Stimulated activated CD4-positive, alpha-beta T cell treated with anti-CD3 and anti-CD28 coated beads, Interleukin-4, amount 100 ng/mL, for 48 hours (primary cell): Measurements from ENCODE around the gene CLNS1A.
"Not testable (repeated sequence)": the region's sequence is repeated elsewhere in the genome, so short reads cannot be mapped to it uniquely, and the experiment has no call there.

Experiments
- DNase-seq, 2 donors: peaks; one replicate each; pipeline ENCODE4 v3.0.0-alpha.2; 2020; ENCODE audit warnings: low read depth in 2 of 2

CLNS1A gene, protein sequence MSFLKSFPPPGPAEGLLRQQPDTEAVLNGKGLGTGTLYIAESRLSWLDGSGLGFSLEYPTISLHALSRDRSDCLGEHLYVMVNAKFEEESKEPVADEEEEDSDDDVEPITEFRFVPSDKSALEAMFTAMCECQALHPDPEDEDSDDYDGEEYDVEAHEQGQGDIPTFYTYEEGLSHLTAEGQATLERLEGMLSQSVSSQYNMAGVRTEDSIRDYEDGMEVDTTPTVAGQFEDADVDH

GRCh38 chr11:77637345-77638165 lies at the start of gene CLNS1A:
Gene CLNS1A (minus strand): TSS chr11:77637794. CDS start chr11:77637714, 80 bp downstream.
- DNase-seq, result peak; percentile 65 to 76

- no peak for DNase-seq
These were observed 49.5 kb upstream of the CLNS1A start for GRCh38 chr11:77687088-77687487.

DNA sequence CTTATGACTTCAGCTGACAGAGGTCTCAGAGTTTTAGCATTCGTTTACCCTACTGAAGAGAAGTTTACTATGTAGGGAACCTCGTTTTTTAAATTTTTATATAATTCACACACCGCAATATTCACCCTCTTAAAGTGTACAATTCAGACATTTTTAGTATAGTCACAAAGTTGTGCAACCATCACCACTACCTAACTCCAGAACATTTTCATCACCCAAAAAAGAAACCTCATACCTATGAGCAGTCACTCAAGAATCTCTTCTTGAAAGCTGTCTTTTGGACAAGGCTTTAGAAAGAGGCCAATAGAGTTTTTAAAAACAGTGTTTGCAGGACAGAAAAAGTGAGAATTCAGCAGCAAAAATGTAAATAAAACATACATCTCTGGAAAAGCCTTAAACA lies 39.5 kb upstream of the CLNS1A start:
- no peak for DNase-seq

DNA sequence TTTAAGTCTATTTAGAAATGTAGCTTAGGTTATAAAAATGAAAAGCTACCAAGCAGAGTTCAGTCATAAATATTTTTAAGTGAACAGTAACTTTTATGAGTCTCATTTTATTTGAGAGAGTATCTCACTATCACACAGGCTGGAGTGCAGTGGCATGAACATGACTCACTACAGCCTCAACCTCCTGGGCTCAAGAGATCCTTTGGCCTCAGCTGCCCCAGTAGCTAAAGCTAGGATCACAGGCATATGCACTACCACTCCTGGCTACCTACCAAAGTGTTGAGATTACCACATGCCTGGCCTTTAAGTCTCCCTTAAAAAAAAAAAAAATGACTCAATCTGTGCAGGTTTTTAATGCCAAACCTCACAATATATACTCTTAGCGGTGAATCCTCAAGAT lies 34.7 kb upstream of the CLNS1A start:
- DNase-seq, result no peak

DNA sequence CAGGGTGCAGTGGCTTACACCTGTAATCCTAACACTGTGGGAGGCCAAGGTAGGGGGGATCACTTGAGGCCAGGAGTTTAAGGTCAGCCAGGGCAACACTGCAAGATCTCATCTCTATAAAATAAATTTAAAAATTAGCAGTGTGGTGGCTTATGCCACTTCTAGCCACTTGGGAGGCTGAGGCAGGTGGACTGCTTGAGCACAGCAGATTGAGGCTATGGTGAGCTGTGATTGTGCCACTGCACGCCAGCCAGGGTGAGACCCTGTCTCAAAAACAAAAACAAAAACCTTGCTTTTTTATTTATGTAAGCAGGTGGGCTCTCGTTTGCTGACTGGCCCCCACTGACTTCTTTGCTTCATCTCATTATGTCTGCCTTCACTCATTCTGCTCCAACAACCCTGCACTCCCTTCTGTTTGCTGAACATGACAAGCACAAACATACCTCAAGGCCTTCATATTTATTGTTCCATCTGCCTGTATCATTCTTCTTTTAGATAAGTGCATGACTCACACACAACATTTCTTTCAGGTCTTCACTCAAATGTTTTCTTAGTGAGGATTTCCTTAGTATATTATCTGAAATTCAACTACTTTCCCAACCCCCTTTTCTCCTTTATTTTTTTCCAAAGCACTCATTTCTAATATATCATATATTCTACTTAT lies 32.4 kb upstream of the CLNS1A start:
- DNase-seq, result no peak

DNA sequence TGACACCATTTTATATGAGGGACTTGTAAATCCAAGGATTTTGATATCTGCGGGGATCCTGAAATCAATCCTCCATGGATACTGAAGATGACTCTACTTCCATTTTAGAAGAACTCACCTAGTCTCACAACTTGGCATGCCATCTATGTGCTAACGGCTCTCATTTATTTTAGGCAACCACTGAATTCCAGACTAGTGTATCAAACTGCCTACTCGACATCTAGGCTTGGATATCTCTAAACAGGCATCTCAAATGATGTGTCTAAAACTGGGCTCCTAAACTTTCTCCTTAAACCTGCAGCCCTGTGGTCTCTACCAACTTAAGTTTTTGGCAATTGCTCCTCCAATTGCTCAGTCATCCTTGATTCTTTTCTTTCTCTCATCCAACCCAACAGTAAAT lies 31.2 kb upstream of the CLNS1A start:
- DNase-seq, result no peak

DNA sequence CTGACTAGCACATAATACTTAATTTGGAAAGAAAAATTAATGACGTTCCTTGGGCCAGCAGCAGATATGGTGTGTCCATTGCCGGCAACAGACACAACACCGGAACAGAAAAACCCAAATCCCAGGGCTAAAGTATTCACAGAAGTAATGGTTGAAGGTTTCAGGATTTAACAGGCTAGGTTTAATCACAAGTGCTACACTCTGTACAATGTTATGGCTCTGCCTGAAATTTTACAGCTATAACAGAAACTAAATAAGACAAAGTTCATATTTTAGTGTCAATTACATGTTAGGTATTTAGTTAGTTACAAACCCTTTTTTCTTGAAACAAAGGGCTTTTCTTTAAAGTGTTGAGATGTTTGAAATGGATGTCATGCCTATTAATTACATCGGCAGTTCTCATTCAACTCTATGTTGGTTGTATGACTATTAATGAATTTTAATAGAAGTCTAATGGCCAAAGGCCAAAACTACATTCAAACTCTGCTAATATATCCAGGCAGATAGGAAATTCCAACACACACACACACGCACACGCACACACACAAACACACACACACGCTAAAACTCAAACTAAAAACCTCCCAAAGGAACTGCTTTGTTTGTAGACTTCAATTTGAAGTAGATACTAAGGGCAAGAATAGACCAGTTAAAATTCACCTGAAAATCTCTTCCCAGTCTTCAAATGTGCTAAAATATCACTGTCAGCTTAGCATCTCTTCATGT lies 27.8 kb upstream of the CLNS1A start:
- no peak for DNase-seq

DNA sequence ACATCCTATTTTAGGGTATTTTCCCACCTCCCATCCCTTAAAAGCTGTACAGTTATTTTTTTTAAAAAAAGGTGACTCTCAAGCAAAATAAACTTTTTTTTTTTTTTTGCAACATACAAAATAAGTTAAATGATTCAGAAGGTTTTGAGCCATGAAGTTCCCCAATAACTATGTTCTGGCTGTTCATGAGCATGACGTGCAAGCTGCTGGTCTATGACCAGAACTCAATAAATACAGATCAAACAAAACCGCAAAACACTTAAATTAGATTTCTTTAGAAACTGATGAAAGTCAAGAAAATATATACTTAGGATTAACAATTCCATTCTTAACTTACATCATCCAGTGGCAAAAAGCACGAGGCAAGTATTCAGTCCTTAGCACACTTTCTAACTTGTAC lies 24.1 kb upstream of the CLNS1A start:
- DNase-seq, result no peak

DNA sequence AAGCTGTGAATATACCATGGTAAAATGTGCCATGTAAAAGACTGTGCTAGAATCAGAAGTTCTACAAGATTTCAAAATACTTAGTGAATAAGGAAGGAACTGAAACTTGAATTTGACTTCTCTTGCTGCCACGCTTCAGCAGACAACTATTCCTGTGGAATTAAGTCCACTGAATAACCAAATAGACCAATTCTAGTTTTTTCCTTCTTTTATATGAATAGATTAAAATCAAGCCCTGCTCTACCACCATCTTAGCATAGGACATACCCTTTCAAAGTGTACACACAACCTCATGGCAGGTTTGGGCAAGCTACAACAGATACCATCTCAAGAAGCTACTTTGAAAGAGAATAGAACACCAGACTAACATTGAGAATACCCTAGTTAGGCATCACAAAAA lies 23.4 kb upstream of the CLNS1A start:
- no peak for DNase-seq

DNA sequence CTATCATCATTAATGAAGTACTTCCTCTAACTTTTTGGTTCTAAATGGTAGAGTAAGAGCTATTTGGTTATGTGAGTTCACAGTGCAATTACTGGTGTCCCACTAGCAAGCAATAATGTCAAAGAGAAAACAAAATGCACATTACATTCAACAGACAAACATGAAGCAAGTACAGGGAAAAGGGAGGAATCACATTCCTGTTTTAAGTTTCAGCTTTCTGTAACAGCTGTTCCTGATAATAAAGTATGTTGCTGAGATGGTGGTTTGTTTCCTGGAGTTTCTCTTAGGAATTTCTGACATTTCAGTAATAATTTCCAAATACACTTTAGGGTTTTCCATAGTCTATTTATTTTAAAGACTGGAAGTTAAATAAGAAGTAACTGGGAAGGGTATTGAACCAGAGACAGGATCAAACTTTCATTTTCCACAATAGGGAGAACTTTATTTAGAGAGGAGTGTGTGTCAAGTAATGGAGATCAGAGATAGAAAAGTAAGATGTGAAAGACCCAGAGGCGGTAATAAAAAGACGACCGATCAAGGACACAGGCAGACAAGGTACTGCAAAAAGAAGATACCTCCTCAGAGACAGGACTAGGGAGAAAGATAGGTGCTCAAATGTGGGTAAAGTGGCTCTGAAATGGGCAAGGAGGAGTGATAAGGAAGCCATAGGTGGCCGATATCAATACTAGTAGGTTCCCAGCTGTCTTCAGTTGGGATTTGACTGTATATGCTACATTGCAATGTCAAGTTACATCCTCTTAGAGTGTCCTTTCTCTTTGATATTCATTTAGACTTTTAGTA lies 20.8 kb upstream of the CLNS1A start:
- no peak for DNase-seq

- DNase-seq, result no peak
These were observed 18.8 kb upstream of the CLNS1A start for GRCh38 chr11:77656362-77656761.

DNA sequence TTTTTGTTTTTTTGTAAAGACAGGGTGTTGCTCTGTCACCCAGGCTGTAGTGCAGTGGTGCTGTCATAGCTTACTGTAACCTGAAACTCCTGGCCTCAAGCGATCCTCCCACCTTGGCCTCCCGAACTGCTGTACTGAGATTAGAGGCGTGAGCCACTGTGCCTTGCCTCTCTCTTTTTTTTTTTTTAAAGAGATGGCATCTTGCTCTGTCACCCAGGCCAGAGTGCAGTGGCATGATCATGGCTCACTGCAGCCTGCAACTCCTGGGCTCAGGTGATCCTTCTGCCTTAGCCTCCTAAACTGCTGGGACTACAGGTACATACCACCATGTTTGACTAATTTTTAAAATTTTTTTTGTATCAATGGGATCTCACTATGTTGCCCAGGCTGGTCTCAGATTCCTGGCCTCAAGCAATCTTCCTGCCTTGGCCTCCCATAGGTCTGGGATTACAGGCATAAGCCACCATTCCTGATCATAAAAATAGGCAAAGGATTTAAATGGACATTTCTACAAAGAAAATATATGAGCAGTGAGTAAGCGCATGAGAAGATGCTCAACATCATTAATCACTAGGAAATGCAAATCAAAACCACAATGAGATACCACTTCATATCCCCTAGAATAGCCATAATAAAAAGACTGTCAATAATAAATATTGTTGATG lies 17.3 kb upstream of the CLNS1A start:
- DNase-seq, result no peak

- no peak for DNase-seq
These were observed 12.5 kb upstream of the CLNS1A start for GRCh38 chr11:77650123-77650522.

DNA sequence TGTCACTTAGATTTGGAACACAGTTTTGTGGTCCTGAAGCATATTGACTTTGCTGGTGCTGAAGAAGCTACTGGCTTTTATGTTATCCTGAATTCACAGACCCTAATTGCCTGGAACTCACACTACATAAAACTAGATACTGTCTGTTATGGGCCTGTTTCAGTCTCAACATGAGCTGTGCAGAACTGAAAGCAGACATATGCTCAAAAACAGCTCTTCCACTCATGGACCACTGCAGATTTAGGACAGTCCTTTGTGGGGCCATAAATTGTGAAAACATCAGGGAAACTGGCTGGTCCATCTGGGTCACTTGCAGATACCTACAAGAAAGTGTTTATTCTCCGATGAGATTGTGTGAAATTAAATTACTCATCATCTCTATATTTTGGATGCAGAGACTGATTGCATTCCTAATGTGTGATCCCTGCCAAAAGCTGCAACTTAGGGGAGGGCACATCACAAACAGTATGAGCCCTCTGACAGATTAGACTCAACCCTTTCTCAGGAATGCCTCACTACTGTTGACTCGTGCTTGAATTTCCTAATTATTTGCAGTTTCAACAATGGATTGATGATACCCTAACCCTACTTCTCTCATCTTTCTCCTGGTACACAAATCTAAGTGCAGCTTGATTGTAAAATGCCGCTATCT lies 10.2 kb upstream of the CLNS1A start:
- no peak for DNase-seq

GRCh38 chr11:77644887-77645286 lies 7.3 kb upstream of the CLNS1A start:
- no peak for DNase-seq

DNA sequence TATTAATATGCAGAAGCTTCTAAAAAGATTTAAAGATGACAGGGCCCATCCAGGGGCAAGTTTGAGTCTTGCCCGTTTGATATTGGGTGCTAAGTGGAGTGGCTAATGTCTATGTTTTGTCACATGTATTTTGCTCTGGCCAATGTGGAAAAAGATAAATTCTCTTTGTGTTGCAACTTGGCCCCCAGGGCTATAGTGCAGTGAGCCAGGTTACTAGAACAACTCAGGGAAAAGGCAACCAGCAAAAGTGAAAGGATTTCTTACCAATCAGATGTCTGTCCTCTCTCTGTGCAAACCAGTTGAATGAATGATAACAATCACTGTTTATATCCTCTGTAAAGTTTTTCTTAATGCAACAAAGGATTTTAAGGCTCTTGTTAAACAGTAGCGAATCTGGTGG lies 4.6 kb upstream of the CLNS1A start:
- DNase-seq, result no peak

DNA sequence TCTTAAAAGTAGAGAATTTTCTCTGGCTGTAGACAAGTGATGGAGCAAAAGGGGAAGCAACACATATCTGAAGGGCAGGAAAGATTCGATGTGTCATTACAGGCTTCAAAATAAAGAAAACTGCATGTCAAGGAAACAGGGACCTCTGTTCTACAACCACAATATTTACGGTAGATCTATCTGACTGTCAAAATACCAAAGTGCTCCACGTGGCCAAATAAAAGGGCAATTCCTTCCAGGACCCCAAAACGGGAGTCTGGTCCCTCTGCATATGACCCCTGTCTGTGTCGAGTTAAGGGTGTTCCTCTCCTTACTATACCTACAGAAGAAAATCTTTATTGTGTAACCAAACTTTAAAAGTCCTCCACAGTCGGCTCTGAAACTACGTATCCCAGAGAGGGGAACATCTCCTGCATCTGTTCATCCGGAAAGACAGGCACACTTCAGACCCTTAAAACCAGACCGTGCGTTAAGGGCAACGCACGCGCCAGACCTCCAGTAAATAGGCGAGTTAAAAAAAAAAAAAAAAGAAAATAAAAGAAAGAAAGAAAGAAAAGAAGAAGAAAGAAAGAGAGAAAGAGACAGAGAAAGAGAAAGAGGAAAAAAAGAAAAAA lies 756 bp downstream of the CLNS1A start:
- DNase-seq, result no peak

DNA sequence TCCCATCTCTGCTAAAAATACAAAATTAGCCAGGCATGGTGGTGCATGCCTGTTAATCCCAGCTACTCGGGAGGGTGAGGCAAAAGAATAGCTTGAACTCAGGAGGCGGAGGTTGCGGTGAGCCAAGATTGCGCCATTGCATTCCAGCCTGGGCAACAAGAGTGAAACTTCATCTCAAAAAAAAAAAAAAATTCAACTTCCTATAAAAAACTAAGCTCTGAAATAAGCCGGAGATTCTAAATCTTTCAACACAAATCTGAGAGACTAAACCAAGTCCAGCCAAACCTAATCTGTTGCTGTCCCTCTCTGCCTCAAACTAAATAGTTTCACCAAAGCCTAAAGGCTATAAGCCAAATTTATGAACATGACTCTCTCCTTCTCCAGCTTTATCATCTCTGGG lies 3.7 kb downstream of the CLNS1A start:
- DNase-seq, result not testable (repeated sequence)

DNA sequence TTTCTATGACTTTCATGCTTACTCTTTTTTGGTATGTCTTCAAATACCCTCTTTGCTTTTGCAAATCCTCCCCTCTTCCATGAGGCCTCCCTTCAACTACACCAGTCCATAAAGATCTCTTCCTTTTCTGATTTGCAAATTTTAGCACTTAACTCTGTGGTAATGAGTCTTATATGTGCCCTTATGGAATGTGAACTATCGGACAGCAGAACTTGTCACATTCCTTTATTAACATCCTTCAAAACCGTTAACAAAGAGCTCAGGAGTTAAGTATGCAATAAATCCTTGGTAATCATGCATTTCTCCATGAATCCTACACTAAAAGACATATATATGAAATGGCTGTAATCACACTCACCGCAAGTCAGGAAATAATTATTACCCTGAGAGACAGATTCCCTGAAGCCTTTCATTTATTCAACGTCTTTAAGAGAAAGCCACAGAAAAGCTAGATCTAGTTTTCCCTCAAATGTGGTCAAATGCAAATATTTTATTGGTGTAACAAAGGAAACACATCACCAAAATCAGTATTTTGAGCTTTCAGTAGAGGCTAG lies 7.4 kb downstream of the CLNS1A start:
- DNase-seq, result no peak
